OCI-LY7 (cell line): Measurements from ENCODE around the gene RGL1. TPM values are rescaled to one million over a fixed set of nuclear protein-coding genes. Genes with fewer than 3 reads are reported as not detected.

Experiments
- BruUV-seq: library from RNA; stranded (reverse); fragments of 400-500 nt; replicated peaks from 2 replicates; lab custom pipeline; 2021; lab: Mats Ljungman, UMichigan
- CTCF ChIA-PET: fragments of 300-600 bp; sonication (Branson Sonifier 250); formaldehyde crosslinking; loops from one replicate; lab custom pipeline; 2022; ENCODE audit warnings: antibody characterized with exemption; ENCODE audit not compliant: unreplicated experiment; lab: Charles Lee
- POLR2A ChIA-PET: fragments of 300-600 bp; sonication (Branson Sonifier 250); formaldehyde crosslinking; loops from one replicate; lab custom pipeline; 2022; ENCODE audit warnings: antibody characterized with exemption; lab: Charles Lee
- DNase-seq: peaks from one replicate; pipeline ENCODE4 v3.0.0-alpha.2; 2015; ENCODE audit warnings: low spot score
- H2AFZ ChIP-seq: fragments of 200-600 bp; sonication (generic), shearing (Covaris generic); 2 replicates; pipeline ENCODE4 v1.6.1; 2014; ENCODE audit warnings: mild to moderate bottlenecking, antibody characterized with exemption, low read length, moderate library complexity
- H3K27ac ChIP-seq: fragments of 200-600 bp; sonication (generic); 2 replicates; pipeline ENCODE4 v1.5.1; 2014; ENCODE audit warnings: mixed run types, low read depth, mild to moderate bottlenecking, moderate library complexity, low read length, inconsistent platforms; ENCODE audit not compliant: poor library complexity, severe bottlenecking
- H3K36me3 ChIP-seq: fragments of 200-600 bp; sonication (generic); 2 replicates; pipeline ENCODE4 v1.6.1; 2014; ENCODE audit warnings: mild to moderate bottlenecking, antibody characterized with exemption, low read length, moderate library complexity, mixed read lengths; ENCODE audit not compliant: insufficient read depth
- H3K4me1 ChIP-seq: fragments of 200-600 bp; sonication (generic); 2 replicates; pipeline ENCODE4 v1.5.1; 2014; ENCODE audit warnings: mild to moderate bottlenecking, low read length; ENCODE audit not compliant: insufficient read depth, poor library complexity, severe bottlenecking
- H3K4me2 ChIP-seq: fragments of 200-600 bp; sonication (generic); 2 replicates; pipeline ENCODE4 v1.6.1; 2014; ENCODE audit warnings: mild to moderate bottlenecking, low read length
- H3K4me3 ChIP-seq: fragments of 200-600 bp; sonication (generic); 2 replicates; pipeline ENCODE4 v1.5.1; 2014; ENCODE audit warnings: mild to moderate bottlenecking, low read depth, low read length; ENCODE audit not compliant: poor library complexity, severe bottlenecking
- H3K79me2 ChIP-seq: fragments of 200-600 bp; sonication (generic); 2 replicates; pipeline ENCODE4 v1.6.1; 2016; ENCODE audit warnings: low read depth, mild to moderate bottlenecking, low read length, moderate library complexity, mixed read lengths; ENCODE audit not compliant: insufficient read depth
- H3K9me2 ChIP-seq: fragments of 200-600 bp; sonication (generic); 2 replicates; pipeline ENCODE4 v1.6.1; 2016; ENCODE audit warnings: mild to moderate bottlenecking, low read length, mixed read lengths; ENCODE audit not compliant: insufficient read depth
- H3K9me3 ChIP-seq: fragments of 200-600 bp; sonication (generic); 2 replicates; pipeline ENCODE4 v1.6.1; 2014; ENCODE audit warnings: mild to moderate bottlenecking, mixed run types, low read length, mixed read lengths
- H4K20me1 ChIP-seq: fragments of 200-600 bp; sonication (generic); 2 replicates; pipeline ENCODE4 v1.6.1; 2014; ENCODE audit warnings: mild to moderate bottlenecking, antibody characterized with exemption, low read length, moderate library complexity, mixed read lengths; ENCODE audit not compliant: insufficient read depth
- CTCF ChIP-seq: fragments of 200-600 bp; sonication (generic); conservative IDR thresholded peaks from 2 replicates; pipeline ENCODE4 v1.5.1; 2014; ENCODE audit warnings: mild to moderate bottlenecking, antibody characterized with exemption, low read length, moderate library complexity, mixed read lengths
- EZH2phosphoT487 ChIP-seq: fragments of 200-600 bp; sonication (generic); IDR thresholded peaks from 2 replicates; pipeline ENCODE4 v1.6.1; 2018; ENCODE audit warnings: low read depth, borderline replicate concordance, mild to moderate bottlenecking, mixed run types, antibody characterized with exemption, low read length, moderate library complexity, mixed read lengths
- intact Hi-C: fragments of 100-400 bp; cut with micrococcal nuclease; formaldehyde crosslinking; loops from one replicate; pipeline ENCODE4 v1.10.0; 2022; ENCODE audit not compliant: unreplicated experiment
- total RNA-seq, 2 experiments: library from RNA; depleted of rRNA in 1 of 2; stranded (reverse); fragments of >200 nt in 1 of 2; shearing (Covaris generic) in 1 of 2; gene quantifications; 2 replicates each; pipeline ENCODE4 v1.2.3, GENCODE V29; 2014 to 2022

The RGL1 gene
- total RNA-seq, 2 experiments from 2014 or later, result 0.32 to 0.35 TPM

GRCh38 chr1:183830389-183830788 lies 25.5 kb downstream of the RGL1 start:
- H3K9me3 ChIP-seq, result no peaks in the 10 kb centered on the region
- no TSS peak for BruUV-seq
- no peaks in the 10 kb centered on the region for H3K36me3 ChIP-seq
- H3K27ac ChIP-seq, result no peak overlapping the region
- POLR2A ChIA-PET, result interaction anchor here (0.6 kb wide), 1 partner anchor 985 kb away, joined by 3 read pairs; no protein-coding TSS in a partner anchor
- H3K4me3 ChIP-seq, result no peak overlapping the region
- no peak for TF ChIP-seq EZH2phosphoT487
- TF ChIP-seq CTCF, result no peak
- intact Hi-C loops, result loop anchor here (5.0 kb wide), 1 partner anchor 48 kb away; no protein-coding TSS in a partner anchor
- CTCF ChIA-PET, result no interaction called here
- H4K20me1 ChIP-seq, result no peaks in the 10 kb centered on the region
- H3K79me2 ChIP-seq, result no peaks in the 10 kb centered on the region
- H3K9me2 ChIP-seq, result no peaks in the 10 kb centered on the region
- no peaks in the 10 kb centered on the region for H3K4me1 ChIP-seq
- no peak for DNase-seq
- no peak overlapping the region for H3K4me2 ChIP-seq
- no peak overlapping the region for H2AFZ ChIP-seq

- no peak overlapping the region for H3K27ac ChIP-seq
- POLR2A ChIA-PET, result no interaction called here
- H3K9me3 ChIP-seq, result no peaks in the 10 kb centered on the region
- intact Hi-C loops, result loop anchor here (5.0 kb wide), 1 partner anchor 49 kb away; no protein-coding TSS in a partner anchor
- no TSS peak for BruUV-seq
- CTCF ChIA-PET, result no interaction called here
- TF ChIP-seq EZH2phosphoT487 (no peak), CTCF (no peak)
- H2AFZ ChIP-seq, result no peak overlapping the region
- no peaks in the 10 kb centered on the region for H3K9me2 ChIP-seq
- H4K20me1 ChIP-seq, result no peaks in the 10 kb centered on the region
- no peaks in the 10 kb centered on the region for H3K36me3 ChIP-seq
- H3K4me3 ChIP-seq, result no peak overlapping the region
- no peaks in the 10 kb centered on the region for H3K79me2 ChIP-seq
- H3K4me1 ChIP-seq, result no peaks in the 10 kb centered on the region
- no peak for DNase-seq
- no peak overlapping the region for H3K4me2 ChIP-seq
Measured at GRCh38 chr1:183831311-183831710, 26.4 kb downstream of the RGL1 start.

GRCh38 chr1:183832459-183832858 lies 27.5 kb downstream of the RGL1 start:
- ChIA-PET CTCF (no interaction called here), POLR2A (no interaction called here)
- Histone ChIP-seq H4K20me1 (no peaks in the 10 kb centered on the region), H3K79me2 (no peaks in the 10 kb centered on the region), H2AFZ (no peak overlapping the region), H3K27ac (no peak overlapping the region), H3K9me3 (no peaks in the 10 kb centered on the region), H3K4me1 (no peaks in the 10 kb centered on the region), H3K4me3 (no peak overlapping the region), H3K4me2 (no peak overlapping the region), H3K36me3 (no peaks in the 10 kb centered on the region), H3K9me2 (no peaks in the 10 kb centered on the region)
- intact Hi-C loops, result loop anchor here (5.0 kb wide), 1 partner anchor 50 kb away; no protein-coding TSS in a partner anchor
- BruUV-seq, result no TSS peak
- no peak for DNase-seq
- TF ChIP-seq CTCF, result no peak
- no peak for TF ChIP-seq EZH2phosphoT487
